Transverse colon (tissue), 1 donor: Measurements from ENCODE around the gene ATG4B.

ENCODE experiments used
- EP300 ChIP-seq: sonication (generic); formaldehyde crosslinking; IDR thresholded peaks from one replicate; pipeline ENCODE4 v1.6.1; 2017; ENCODE audit warnings: antibody characterized with exemption, low read depth
- POLR2A ChIP-seq: fragments of 450-650 bp; IDR thresholded peaks from one replicate; pipeline ENCODE4 v1.6.1; 2016; ENCODE audit warnings: antibody characterized with exemption, mild to moderate bottlenecking, moderate library complexity

DNA sequence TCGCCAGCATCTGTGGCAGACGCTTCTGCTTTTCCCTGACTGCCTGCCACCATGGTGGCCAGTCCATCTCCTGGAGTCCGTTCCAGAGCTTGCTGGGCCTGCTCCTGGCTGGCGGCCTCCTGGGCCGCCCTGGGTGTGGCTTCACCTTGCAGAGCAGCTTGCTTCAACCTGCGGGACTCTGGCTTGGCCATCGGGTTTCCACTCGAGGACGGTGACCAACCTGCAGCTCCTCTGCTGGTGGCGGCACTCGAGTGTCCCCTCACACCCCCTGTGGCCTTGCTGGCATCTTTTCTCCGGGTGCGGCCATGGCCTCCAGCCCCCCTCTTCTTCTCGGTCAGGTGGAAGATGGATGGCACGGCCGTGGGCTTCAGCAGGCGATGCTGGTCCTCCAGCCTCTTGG lies 3.9 kb upstream of the ATG4B start:
- no peak for TF ChIP-seq POLR2A
- no peak for TF ChIP-seq EP300
